ENCODE measurements around the gene TSKU.

GRCh38 chr11:76750746-76751145 is 32.4 kb upstream of the TSKU start:
- TF ChIP-seq CTCF (conservative IDR thresholded peaks at IDR 0.05; ENCODE audit: low read length) (no peak), EZH2phosphoT487 (IDR thresholded peaks at IDR 0.05; ENCODE audit: borderline replicate concordance, low read depth, low read length) (no peak)

Data from OCI-LY7 (cell line).